AG09309 (cell line): ENCODE data around the gene AIM2.

Source experiments
- DNase-seq: peaks from one replicate; pipeline ENCODE4 v3.0.0-alpha.2; 2010; ENCODE audit warnings: low read depth
- H3K4me3 ChIP-seq: 2 replicates; pipeline ENCODE4 v1.5.1; 2011; ENCODE audit warnings: mild to moderate bottlenecking, low read depth, low read length, moderate library complexity; ENCODE audit not compliant: control insufficient read depth
- CTCF ChIP-seq: IDR thresholded peaks from 2 replicates; pipeline ENCODE4 v1.5.1; 2011; ENCODE audit warnings: mild to moderate bottlenecking, low read depth, low read length, inconsistent platforms; ENCODE audit not compliant: insufficient read depth, control insufficient read depth; ENCODE audit errors: missing control alignments

AIM2 gene

DNA sequence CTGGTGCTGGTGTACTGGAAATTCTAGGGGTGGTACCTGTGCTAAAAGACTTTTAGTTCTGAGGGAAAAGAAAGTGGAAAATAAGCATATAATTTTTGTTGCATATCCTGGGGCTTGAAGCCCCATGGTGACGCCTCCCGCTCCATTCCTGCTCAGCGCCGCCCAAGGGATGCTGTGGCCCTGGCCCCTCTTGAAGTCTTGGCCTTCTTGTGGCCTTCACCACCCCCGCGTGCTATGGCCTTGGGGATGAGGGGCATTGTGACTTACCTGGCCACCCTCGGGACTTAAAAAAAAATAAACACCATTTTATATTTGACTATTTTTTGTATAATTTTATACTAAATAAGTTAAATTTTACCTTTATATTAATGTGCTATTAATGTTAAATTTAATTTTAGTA lies 51.5 kb downstream of the AIM2 start:
- no peak for DNase-seq
- no peak overlapping the region for H3K4me3 ChIP-seq
- TF ChIP-seq CTCF, result no peak

GRCh38 chr1:159023723-159024122 lies 52.8 kb downstream of the AIM2 start:
- TF ChIP-seq CTCF, result no peak
- no peak for DNase-seq

GRCh38 chr1:159015440-159015909 lies 61.1 kb downstream of the AIM2 start:
- no peak for TF ChIP-seq CTCF
- no peak overlapping the region for H3K4me3 ChIP-seq
- DNase-seq, result peak; percentile 58

More at GRCh38 chr1:159023723-159024122, 52.8 kb downstream of the AIM2 start:
- H3K4me3 ChIP-seq, result no peak overlapping the region

DNA sequence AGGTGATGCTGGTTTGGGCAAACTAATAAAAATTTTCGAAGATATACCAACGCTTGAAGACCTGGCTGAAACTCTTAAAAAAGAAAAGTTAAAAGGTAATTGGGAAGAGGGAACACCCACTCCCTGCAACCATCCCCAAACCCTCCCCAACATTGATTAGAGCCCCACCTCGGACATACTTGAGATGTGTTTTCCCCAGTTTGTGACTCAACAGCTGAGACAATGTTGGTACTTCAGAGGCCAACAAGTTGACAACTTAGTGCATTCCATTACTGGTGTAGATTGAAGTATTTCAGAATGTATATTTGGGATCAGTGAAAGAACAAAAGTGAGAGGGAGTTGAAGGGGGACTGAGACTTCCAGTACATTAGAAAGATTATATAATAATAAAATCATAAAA lies 61.7 kb downstream of the AIM2 start:
- H3K4me3 ChIP-seq, result no peak overlapping the region
- TF ChIP-seq CTCF, result no peak
- no peak for DNase-seq

DNA sequence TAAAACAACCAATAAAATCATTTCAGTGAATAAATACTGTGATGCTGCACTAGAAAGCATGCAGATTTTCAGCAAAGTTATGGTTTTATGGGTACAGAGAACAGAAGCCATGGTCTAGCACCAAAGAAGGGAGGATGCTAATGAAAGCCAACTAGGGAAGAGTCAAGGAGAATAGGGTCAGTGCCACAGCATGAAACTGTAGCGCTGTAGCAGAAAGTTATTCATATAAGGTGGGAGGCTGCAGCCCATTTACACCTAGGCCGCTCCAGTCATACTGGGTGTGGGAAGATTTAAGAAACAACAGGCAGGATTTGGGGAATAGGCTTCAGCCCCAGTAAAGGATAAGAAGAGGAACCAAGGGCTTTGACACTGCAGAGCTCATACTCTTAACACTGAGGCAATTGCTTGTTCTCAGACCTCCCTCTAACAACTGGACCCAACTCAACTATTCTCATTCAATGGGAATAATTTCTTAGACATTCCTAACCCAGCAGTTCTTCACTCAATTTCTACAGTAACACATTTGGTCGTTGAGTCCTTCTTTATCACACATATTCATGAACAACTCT lies 62.5 kb downstream of the AIM2 start:
- H3K4me3 ChIP-seq, result no peak overlapping the region
- DNase-seq, result no peak
- no peak for TF ChIP-seq CTCF

DNA sequence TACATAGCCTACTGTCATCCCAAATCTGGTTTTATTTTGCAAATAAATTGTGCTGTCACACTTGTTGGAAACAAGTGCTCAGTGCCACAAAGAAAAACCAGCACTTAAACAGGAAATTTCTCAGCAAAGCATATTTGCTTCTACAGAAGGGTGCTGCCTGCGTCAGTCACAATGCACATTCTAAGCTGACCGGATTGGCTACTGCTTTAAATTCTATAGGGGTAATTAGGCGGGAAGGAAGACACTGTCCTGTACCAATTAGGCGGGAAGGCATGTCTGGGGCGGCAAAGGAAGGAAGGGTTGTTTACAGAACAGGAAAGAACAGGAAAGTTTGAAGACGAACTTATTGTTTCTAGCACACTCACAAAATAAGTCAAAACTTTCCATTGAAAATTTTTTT lies 64.1 kb downstream of the AIM2 start:
- TF ChIP-seq CTCF, result no peak
- no peak for DNase-seq
- peak overlapping the region; percentile 19 for H3K4me3 ChIP-seq
